ENCODE measurements around the gene PRKG1. TPM values are rescaled to one million over a fixed set of nuclear protein-coding genes. Genes with fewer than 3 reads are reported as not detected.

PRKG1 gene
- total RNA-seq, 2 experiments from 2014 or later, result not detected

GRCh38 chr10:52077814-52078213, 1003.5 kb downstream of the PRKG1 start:
- Mint-ChIP-seq H3K4me1 (ENCODE audit: low read depth) (no peaks in the 10 kb centered on the region), H3K9me3 (no peaks in the 10 kb centered on the region), H3K27me3 (no peaks in the 10 kb centered on the region), H3K27ac (no peak overlapping the region), H3K36me3 (no peaks in the 10 kb centered on the region), H3K4me3 (no peak overlapping the region)
- ChIA-PET POLR2A (no interaction called here), CTCF (no interaction called here)
- DNase-seq, result no peak
- intact Hi-C loops (cut with micrococcal nuclease), result no loop called here

GRCh38 chr10:52078397-52078937, 1004.2 kb downstream of the PRKG1 start:
- intact Hi-C loops (cut with micrococcal nuclease), result no loop called here
- no peak overlapping the region for H3K27ac Mint-ChIP-seq
- no peaks in the 10 kb centered on the region for H3K36me3 Mint-ChIP-seq
- DNase-seq, result no peak
- H3K9me3 Mint-ChIP-seq, result no peaks in the 10 kb centered on the region
- ChIA-PET POLR2A (no interaction called here), CTCF (no interaction called here)
- no peaks in the 10 kb centered on the region for H3K27me3 Mint-ChIP-seq
- no peaks in the 10 kb centered on the region for H3K4me1 Mint-ChIP-seq (ENCODE audit: low read depth)
- no peak overlapping the region for H3K4me3 Mint-ChIP-seq

GRCh38 chr10:52082307-52082706, 1008.0 kb downstream of the PRKG1 start:
- H3K9me3 Mint-ChIP-seq, result no peaks in the 10 kb centered on the region
- no peak overlapping the region for H3K4me3 Mint-ChIP-seq
- no peak overlapping the region for H3K27ac Mint-ChIP-seq
- ChIA-PET POLR2A (no interaction called here), CTCF (no interaction called here)
- H3K36me3 Mint-ChIP-seq, result no peaks in the 10 kb centered on the region
- intact Hi-C loops (cut with micrococcal nuclease), result no loop called here
- H3K4me1 Mint-ChIP-seq (ENCODE audit: low read depth), result no peaks in the 10 kb centered on the region
- H3K27me3 Mint-ChIP-seq, result no peaks in the 10 kb centered on the region
- DNase-seq, result no peak

GRCh38 chr10:52083422-52083821, 1009.1 kb downstream of the PRKG1 start:
- Mint-ChIP-seq H3K36me3 (no peaks in the 10 kb centered on the region), H3K27me3 (peaks cover 2% of the 10 kb centered on the region), H3K4me3 (no peak overlapping the region), H3K4me1 (ENCODE audit: low read depth) (no peaks in the 10 kb centered on the region), H3K9me3 (no peaks in the 10 kb centered on the region), H3K27ac (no peak overlapping the region)
- DNase-seq, result no peak
- POLR2A ChIA-PET, result no interaction called here
- CTCF ChIA-PET, result no interaction called here
- intact Hi-C loops (cut with micrococcal nuclease), result no loop called here

GRCh38 chr10:52092390-52092789, 1018.1 kb downstream of the PRKG1 start:
- POLR2A ChIA-PET, result no interaction called here

GRCh38 chr10:52098130-52098529, 1023.8 kb downstream of the PRKG1 start:
- ChIA-PET CTCF (no interaction called here), POLR2A (no interaction called here)
- H3K9me3 Mint-ChIP-seq, result no peaks in the 10 kb centered on the region
- no peaks in the 10 kb centered on the region for H3K36me3 Mint-ChIP-seq
- no peak overlapping the region for H3K4me3 Mint-ChIP-seq
- intact Hi-C loops (cut with micrococcal nuclease), result no loop called here
- H3K4me1 Mint-ChIP-seq (ENCODE audit: low read depth), result no peaks in the 10 kb centered on the region
- H3K27me3 Mint-ChIP-seq, result no peaks in the 10 kb centered on the region
- H3K27ac Mint-ChIP-seq, result no peak overlapping the region
- DNase-seq, result no peak

More at GRCh38 chr10:52092390-52092789, 1018.1 kb downstream of the PRKG1 start:
- H3K36me3 Mint-ChIP-seq, result no peaks in the 10 kb centered on the region
- H3K4me3 Mint-ChIP-seq, result no peak overlapping the region
- intact Hi-C loops (cut with micrococcal nuclease), result no loop called here
- no peak overlapping the region for H3K27ac Mint-ChIP-seq
- CTCF ChIA-PET, result no interaction called here
- DNase-seq, result no peak
- H3K4me1 Mint-ChIP-seq (ENCODE audit: low read depth), result no peaks in the 10 kb centered on the region
- H3K27me3 Mint-ChIP-seq, result peaks cover 3% of the 10 kb centered on the region
- H3K9me3 Mint-ChIP-seq, result no peaks in the 10 kb centered on the region

GRCh38 chr10:52099026-52099600, 1024.8 kb downstream of the PRKG1 start:
- no peak for DNase-seq
- H3K4me1 Mint-ChIP-seq (ENCODE audit: low read depth), result no peaks in the 10 kb centered on the region
- H3K4me3 Mint-ChIP-seq, result no peak overlapping the region
- POLR2A ChIA-PET, result no interaction called here
- intact Hi-C loops (cut with micrococcal nuclease), result no loop called here
- H3K27ac Mint-ChIP-seq, result no peak overlapping the region
- H3K27me3 Mint-ChIP-seq, result no peaks in the 10 kb centered on the region
- no peaks in the 10 kb centered on the region for H3K9me3 Mint-ChIP-seq
- CTCF ChIA-PET, result no interaction called here
- H3K36me3 Mint-ChIP-seq, result no peaks in the 10 kb centered on the region

GRCh38 chr10:52100011-52100547, 1025.8 kb downstream of the PRKG1 start:
- H3K4me1 Mint-ChIP-seq (ENCODE audit: low read depth), result no peaks in the 10 kb centered on the region
- H3K36me3 Mint-ChIP-seq, result no peaks in the 10 kb centered on the region
- H3K4me3 Mint-ChIP-seq, result no peak overlapping the region
- DNase-seq, result no peak
- CTCF ChIA-PET, result no interaction called here
- H3K27ac Mint-ChIP-seq, result no peak overlapping the region
- no peaks in the 10 kb centered on the region for H3K27me3 Mint-ChIP-seq
- intact Hi-C loops (cut with micrococcal nuclease), result no loop called here
- H3K9me3 Mint-ChIP-seq, result no peaks in the 10 kb centered on the region
- POLR2A ChIA-PET, result no interaction called here

GRCh38 chr10:52105301-52105700, 1031.0 kb downstream of the PRKG1 start:
- intact Hi-C loops (cut with micrococcal nuclease), result no loop called here
- no peak for DNase-seq
- Mint-ChIP-seq H3K27ac (no peak overlapping the region), H3K9me3 (no peaks in the 10 kb centered on the region), H3K4me3 (no peak overlapping the region), H3K36me3 (no peaks in the 10 kb centered on the region), H3K27me3 (no peaks in the 10 kb centered on the region), H3K4me1 (ENCODE audit: low read depth) (no peaks in the 10 kb centered on the region)
- ChIA-PET POLR2A (no interaction called here), CTCF (no interaction called here)

- intact Hi-C loops (cut with micrococcal nuclease), result no loop called here
- no peak for DNase-seq
- Mint-ChIP-seq H3K9me3 (no peaks in the 10 kb centered on the region), H3K36me3 (no peaks in the 10 kb centered on the region), H3K4me3 (no peak overlapping the region), H3K4me1 (ENCODE audit: low read depth) (no peaks in the 10 kb centered on the region), H3K27ac (no peak overlapping the region), H3K27me3 (no peaks in the 10 kb centered on the region)
- CTCF ChIA-PET, result no interaction called here
- POLR2A ChIA-PET, result no interaction called here
Observed at GRCh38 chr10:52106011-52106410, 1031.7 kb downstream of the PRKG1 start.

- Mint-ChIP-seq H3K27ac (no peak overlapping the region), H3K4me1 (ENCODE audit: low read depth) (no peaks in the 10 kb centered on the region), H3K36me3 (no peaks in the 10 kb centered on the region), H3K4me3 (no peak overlapping the region), H3K9me3 (no peaks in the 10 kb centered on the region), H3K27me3 (no peaks in the 10 kb centered on the region)
- CTCF ChIA-PET, result no interaction called here
- intact Hi-C loops (cut with micrococcal nuclease), result no loop called here
- DNase-seq, result no peak
- POLR2A ChIA-PET, result no interaction called here
Observed at GRCh38 chr10:52106899-52107298, 1032.6 kb downstream of the PRKG1 start.

GRCh38 chr10:52108236-52108635, 1033.9 kb downstream of the PRKG1 start:
- intact Hi-C loops (cut with micrococcal nuclease), result no loop called here
- POLR2A ChIA-PET, result no interaction called here
- CTCF ChIA-PET, result no interaction called here
- DNase-seq, result no peak
- Mint-ChIP-seq H3K27me3 (no peaks in the 10 kb centered on the region), H3K36me3 (no peaks in the 10 kb centered on the region), H3K9me3 (no peaks in the 10 kb centered on the region), H3K27ac (no peak overlapping the region), H3K4me1 (ENCODE audit: low read depth) (no peaks in the 10 kb centered on the region), H3K4me3 (no peak overlapping the region)

GRCh38 chr10:52110576-52110975, 1036.3 kb downstream of the PRKG1 start:
- ChIA-PET POLR2A (no interaction called here), CTCF (no interaction called here)
- no peaks in the 10 kb centered on the region for H3K27me3 Mint-ChIP-seq
- no peak for DNase-seq
- no peak overlapping the region for H3K27ac Mint-ChIP-seq
- intact Hi-C loops (cut with micrococcal nuclease), result no loop called here
- no peaks in the 10 kb centered on the region for H3K9me3 Mint-ChIP-seq
- H3K4me1 Mint-ChIP-seq (ENCODE audit: low read depth), result no peaks in the 10 kb centered on the region
- H3K4me3 Mint-ChIP-seq, result no peak overlapping the region
- no peaks in the 10 kb centered on the region for H3K36me3 Mint-ChIP-seq
